ENCODE measurements around the gene VPS29.
"Not testable (repeated sequence)": the region's sequence is repeated elsewhere in the genome, so short reads cannot be mapped to it uniquely, and the experiment has no call there.

DNA sequence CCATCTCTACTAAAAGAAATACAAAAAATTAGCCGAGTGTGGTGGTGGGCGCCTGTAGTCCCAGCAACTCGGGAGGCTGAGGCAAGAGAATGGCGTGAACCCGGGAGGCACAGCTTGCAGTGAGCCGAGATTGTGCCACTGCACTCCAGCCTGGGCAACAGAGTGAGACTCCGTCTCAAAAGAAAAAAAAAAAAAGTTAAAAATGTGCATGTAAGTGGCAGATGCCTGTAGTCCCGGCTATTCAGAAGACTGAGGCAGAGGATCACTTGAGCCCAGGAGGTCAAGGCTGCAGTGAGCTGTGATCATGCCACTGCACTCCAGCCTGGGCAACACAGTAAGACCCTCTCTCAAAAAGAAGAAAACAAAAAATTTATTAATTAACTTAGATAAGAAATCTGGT lies 16.1 kb upstream of the VPS29 start:
- TF ChIP-seq, protein P1, sequence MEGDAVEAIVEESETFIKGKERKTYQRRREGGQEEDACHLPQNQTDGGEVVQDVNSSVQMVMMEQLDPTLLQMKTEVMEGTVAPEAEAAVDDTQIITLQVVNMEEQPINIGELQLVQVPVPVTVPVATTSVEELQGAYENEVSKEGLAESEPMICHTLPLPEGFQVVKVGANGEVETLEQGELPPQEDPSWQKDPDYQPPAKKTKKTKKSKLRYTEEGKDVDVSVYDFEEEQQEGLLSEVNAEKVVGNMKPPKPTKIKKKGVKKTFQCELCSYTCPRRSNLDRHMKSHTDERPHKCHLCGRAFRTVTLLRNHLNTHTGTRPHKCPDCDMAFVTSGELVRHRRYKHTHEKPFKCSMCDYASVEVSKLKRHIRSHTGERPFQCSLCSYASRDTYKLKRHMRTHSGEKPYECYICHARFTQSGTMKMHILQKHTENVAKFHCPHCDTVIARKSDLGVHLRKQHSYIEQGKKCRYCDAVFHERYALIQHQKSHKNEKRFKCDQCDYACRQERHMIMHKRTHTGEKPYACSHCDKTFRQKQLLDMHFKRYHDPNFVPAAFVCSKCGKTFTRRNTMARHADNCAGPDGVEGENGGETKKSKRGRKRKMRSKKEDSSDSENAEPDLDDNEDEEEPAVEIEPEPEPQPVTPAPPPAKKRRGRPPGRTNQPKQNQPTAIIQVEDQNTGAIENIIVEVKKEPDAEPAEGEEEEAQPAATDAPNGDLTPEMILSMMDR (IDR thresholded peaks at IDR 0.05) = not testable (repeated sequence)
- TF ChIP-seq EZH2 (IDR thresholded peaks at IDR 0.05; ENCODE audit: borderline replicate concordance, insufficient read depth, low read depth, low read length, poor library complexity, severe bottlenecking) = not testable (repeated sequence)

All from B cell (primary cell).